Neural progenitor cell (in vitro differentiated cells): ENCODE data around the gene CMTR1.

Experiments
- CTCF ChIP-seq: fragments of 200-600 bp; sonication (generic); IDR thresholded peaks from 2 replicates; pipeline ENCODE4 v1.5.1; 2017; ENCODE audit warnings: antibody characterized with exemption, mild to moderate bottlenecking
- EZH2 ChIP-seq: fragments of 200-600 bp; sonication (generic); IDR thresholded peaks from 2 replicates; pipeline ENCODE4 v1.6.1; 2017; ENCODE audit warnings: antibody characterized with exemption, mild to moderate bottlenecking, moderate library complexity
- EZH2phosphoT487 ChIP-seq: fragments of 200-600 bp; sonication (generic); IDR thresholded peaks from 2 replicates; pipeline ENCODE4 v1.6.1; 2017; ENCODE audit warnings: antibody characterized with exemption

GRCh38 chr6:37399795-37400490 is 33.1 kb upstream of the CMTR1 start:
- no peak for TF ChIP-seq CTCF
- TF ChIP-seq EZH2phosphoT487 = no peak
- no peak for TF ChIP-seq EZH2
